Activated naive CD8-positive, alpha-beta T cell treated with anti-CD3 and anti-CD28 coated beads, Interleukin-2, amount 50 U/mL, for 24 hours (primary cell): Measurements from ENCODE around the gene CMSS1.

Source experiments
- ATAC-seq: fragments of 150-1000 bp; cut with Tn5 transposase; one replicate; pipeline ENCODE4 v1.10.0; 2021
- DNase-seq: peaks from one replicate; pipeline ENCODE4 v3.0.0; 2021
- H3K27ac Mint-ChIP-seq: one replicate; pipeline ENCODE4 v1.8.0; 2021; ENCODE audit warnings: mild to moderate bottlenecking, mixed read lengths
- H3K27me3 Mint-ChIP-seq: one replicate; pipeline ENCODE4 v1.8.0; 2021; ENCODE audit warnings: mixed read lengths
- H3K36me3 Mint-ChIP-seq: one replicate; pipeline ENCODE4 v1.8.0; 2021; ENCODE audit warnings: low read depth, mixed read lengths
- H3K4me1 Mint-ChIP-seq: one replicate; pipeline ENCODE4 v1.8.0; 2021; ENCODE audit warnings: mixed read lengths
- H3K4me3 Mint-ChIP-seq: one replicate; pipeline ENCODE4 v1.8.0; 2021; ENCODE audit warnings: mild to moderate bottlenecking, moderate library complexity, mixed read lengths
- H3K9me3 Mint-ChIP-seq: one replicate; pipeline ENCODE4 v1.8.0; 2021; ENCODE audit warnings: mixed read lengths

Gene CMSS1

GRCh38 chr3:100075196-100075595 is 257.5 kb downstream of the CMSS1 start:
- Mint-ChIP-seq H3K4me1 (peaks cover 57% of the 10 kb centered on the region), H3K36me3 (peaks cover 1% of the 10 kb centered on the region), H3K4me3 (no peak overlapping the region), H3K27ac (no peak overlapping the region), H3K27me3 (no peaks in the 10 kb centered on the region), H3K9me3 (no peaks in the 10 kb centered on the region)
- ATAC-seq (no peak), DNase-seq (no peak)

GRCh38 chr3:100075851-100076730 is 258.4 kb downstream of the CMSS1 start:
- ATAC-seq (no peak), DNase-seq (no peak)
- no peaks in the 10 kb centered on the region for H3K9me3 Mint-ChIP-seq
- no peaks in the 10 kb centered on the region for H3K27me3 Mint-ChIP-seq
- H3K27ac Mint-ChIP-seq: no peak overlapping the region
- H3K36me3 Mint-ChIP-seq: peaks cover 1% of the 10 kb centered on the region
- H3K4me1 Mint-ChIP-seq: peaks cover 50% of the 10 kb centered on the region
- no peak overlapping the region for H3K4me3 Mint-ChIP-seq

- peaks cover 1% of the 10 kb centered on the region for H3K36me3 Mint-ChIP-seq
- H3K4me3 Mint-ChIP-seq: no peak overlapping the region
- H3K4me1 Mint-ChIP-seq: peaks cover 42% of the 10 kb centered on the region
These were observed 259.3 kb downstream of the CMSS1 start for GRCh38 chr3:100076731-100077529.

GRCh38 chr3:100079328-100079727 is 261.7 kb downstream of the CMSS1 start:
- no peak overlapping the region for H3K4me3 Mint-ChIP-seq
- peaks cover 18% of the 10 kb centered on the region for H3K4me1 Mint-ChIP-seq
- no peak overlapping the region for H3K27ac Mint-ChIP-seq
- H3K27me3 Mint-ChIP-seq: no peaks in the 10 kb centered on the region
- peaks cover 3% of the 10 kb centered on the region for H3K36me3 Mint-ChIP-seq
- DNase-seq (no peak), ATAC-seq (no peak)
- H3K9me3 Mint-ChIP-seq: no peaks in the 10 kb centered on the region

More at GRCh38 chr3:100076731-100077529, 259.3 kb downstream of the CMSS1 start:
- no peaks in the 10 kb centered on the region for H3K9me3 Mint-ChIP-seq
- no peak overlapping the region for H3K27ac Mint-ChIP-seq
- ATAC-seq (no peak), DNase-seq (no peak)
- no peaks in the 10 kb centered on the region for H3K27me3 Mint-ChIP-seq

- Mint-ChIP-seq H3K36me3 (peaks cover 3% of the 10 kb centered on the region), H3K27me3 (no peaks in the 10 kb centered on the region), H3K4me1 (peaks cover 13% of the 10 kb centered on the region), H3K4me3 (no peak overlapping the region), H3K27ac (no peak overlapping the region), H3K9me3 (no peaks in the 10 kb centered on the region)
- no peak for DNase-seq
- ATAC-seq: no peak
These were observed 262.9 kb downstream of the CMSS1 start for GRCh38 chr3:100080573-100080972.

- Mint-ChIP-seq H3K27ac (no peak overlapping the region), H3K9me3 (no peaks in the 10 kb centered on the region), H3K4me1 (peaks cover 6% of the 10 kb centered on the region), H3K36me3 (peaks cover 3% of the 10 kb centered on the region), H3K4me3 (no peak overlapping the region), H3K27me3 (no peaks in the 10 kb centered on the region)
- ATAC-seq (no peak), DNase-seq (no peak)
These were observed 263.6 kb downstream of the CMSS1 start for GRCh38 chr3:100081311-100081710.

- Mint-ChIP-seq H3K9me3 (no peaks in the 10 kb centered on the region), H3K4me1 (peaks cover 11% of the 10 kb centered on the region), H3K27me3 (no peaks in the 10 kb centered on the region), H3K36me3 (peaks cover 3% of the 10 kb centered on the region), H3K27ac (no peak overlapping the region), H3K4me3 (no peak overlapping the region)
- ATAC-seq: no peak
- DNase-seq: no peak
These were observed 264.5 kb downstream of the CMSS1 start for GRCh38 chr3:100081986-100082692.

GRCh38 chr3:100082714-100083113 is 265.1 kb downstream of the CMSS1 start:
- ATAC-seq (no peak), DNase-seq (no peak)
- Mint-ChIP-seq H3K27ac (no peak overlapping the region), H3K36me3 (peaks cover 3% of the 10 kb centered on the region), H3K4me1 (peaks cover 16% of the 10 kb centered on the region), H3K27me3 (no peaks in the 10 kb centered on the region), H3K4me3 (no peak overlapping the region), H3K9me3 (no peaks in the 10 kb centered on the region)

GRCh38 chr3:100083209-100083608 is 265.5 kb downstream of the CMSS1 start:
- ATAC-seq (no peak), DNase-seq (no peak)
- Mint-ChIP-seq H3K4me3 (no peak overlapping the region), H3K27ac (no peak overlapping the region), H3K9me3 (no peaks in the 10 kb centered on the region), H3K4me1 (peaks cover 16% of the 10 kb centered on the region), H3K27me3 (no peaks in the 10 kb centered on the region), H3K36me3 (peaks cover 3% of the 10 kb centered on the region)

GRCh38 chr3:100084100-100084806 is 266.6 kb downstream of the CMSS1 start:
- no peaks in the 10 kb centered on the region for H3K27me3 Mint-ChIP-seq
- H3K4me1 Mint-ChIP-seq: peaks cover 23% of the 10 kb centered on the region
- no peaks in the 10 kb centered on the region for H3K9me3 Mint-ChIP-seq
- peaks cover 7% of the 10 kb centered on the region for H3K36me3 Mint-ChIP-seq
- DNase-seq: no peak
- H3K27ac Mint-ChIP-seq: no peak overlapping the region
- ATAC-seq: no peak
- H3K4me3 Mint-ChIP-seq: no peak overlapping the region

- H3K27me3 Mint-ChIP-seq: no peaks in the 10 kb centered on the region
- H3K9me3 Mint-ChIP-seq: no peaks in the 10 kb centered on the region
- H3K4me3 Mint-ChIP-seq: no peak overlapping the region
- no peak for ATAC-seq
- H3K4me1 Mint-ChIP-seq: peaks cover 38% of the 10 kb centered on the region
- no peak overlapping the region for H3K27ac Mint-ChIP-seq
- H3K36me3 Mint-ChIP-seq: peaks cover 10% of the 10 kb centered on the region
- no peak for DNase-seq
These were observed 268.7 kb downstream of the CMSS1 start for GRCh38 chr3:100086401-100086800.

- Mint-ChIP-seq H3K4me1 (peaks cover 38% of the 10 kb centered on the region), H3K36me3 (peaks cover 9% of the 10 kb centered on the region), H3K9me3 (no peaks in the 10 kb centered on the region), H3K4me3 (peak overlapping the region; percentile 25), H3K27ac (peak overlapping the region; percentile 71), H3K27me3 (no peaks in the 10 kb centered on the region)
- no peak for DNase-seq
- ATAC-seq: peak; percentile 66
These were observed 269.5 kb downstream of the CMSS1 start for GRCh38 chr3:100087198-100087597.

GRCh38 chr3:100088735-100089368 is 271.2 kb downstream of the CMSS1 start:
- H3K36me3 Mint-ChIP-seq: peaks cover 9% of the 10 kb centered on the region
- no peak for ATAC-seq
- peaks cover 38% of the 10 kb centered on the region for H3K4me1 Mint-ChIP-seq
- H3K27me3 Mint-ChIP-seq: no peaks in the 10 kb centered on the region
- no peaks in the 10 kb centered on the region for H3K9me3 Mint-ChIP-seq
- no peak for DNase-seq
- no peak overlapping the region for H3K27ac Mint-ChIP-seq
- no peak overlapping the region for H3K4me3 Mint-ChIP-seq
